ENCODE data around the gene MACC1.

MACC1 gene

DNA sequence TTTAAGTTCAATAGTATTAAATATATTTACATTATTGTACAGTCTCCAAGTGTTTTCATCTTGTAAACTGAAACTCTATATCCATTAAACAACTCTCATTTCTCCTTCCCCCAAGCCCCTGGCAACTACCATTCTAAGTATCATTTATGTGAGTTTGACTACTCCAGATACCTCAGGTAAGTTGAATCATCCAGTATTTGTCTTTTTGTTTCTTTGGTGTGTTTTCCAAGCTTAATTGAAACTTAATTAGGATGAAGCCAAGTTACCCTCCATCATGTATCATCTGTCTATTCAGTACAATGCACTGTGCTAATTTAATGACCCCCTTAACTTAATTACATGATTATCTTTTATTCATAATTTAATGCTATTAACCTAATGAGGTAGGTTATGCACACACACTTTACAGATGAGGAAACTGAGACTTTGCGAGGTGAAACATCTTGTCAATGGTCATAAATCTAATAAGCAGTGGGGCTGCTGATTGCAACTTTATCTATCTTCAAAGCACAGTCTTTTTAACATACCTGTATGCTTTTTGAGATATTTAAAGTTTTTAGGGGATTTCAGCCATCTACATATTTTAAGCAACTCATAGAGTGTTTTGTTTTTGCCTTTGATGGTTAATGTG lies 663 bp downstream of the MACC1 start:
- H3K9ac ChIP-seq (ENCODE audit: low read length): peak overlapping the region; percentile 57
- H3K4me2 ChIP-seq (ENCODE audit: low read length): peak overlapping the region; percentile 66

DNA sequence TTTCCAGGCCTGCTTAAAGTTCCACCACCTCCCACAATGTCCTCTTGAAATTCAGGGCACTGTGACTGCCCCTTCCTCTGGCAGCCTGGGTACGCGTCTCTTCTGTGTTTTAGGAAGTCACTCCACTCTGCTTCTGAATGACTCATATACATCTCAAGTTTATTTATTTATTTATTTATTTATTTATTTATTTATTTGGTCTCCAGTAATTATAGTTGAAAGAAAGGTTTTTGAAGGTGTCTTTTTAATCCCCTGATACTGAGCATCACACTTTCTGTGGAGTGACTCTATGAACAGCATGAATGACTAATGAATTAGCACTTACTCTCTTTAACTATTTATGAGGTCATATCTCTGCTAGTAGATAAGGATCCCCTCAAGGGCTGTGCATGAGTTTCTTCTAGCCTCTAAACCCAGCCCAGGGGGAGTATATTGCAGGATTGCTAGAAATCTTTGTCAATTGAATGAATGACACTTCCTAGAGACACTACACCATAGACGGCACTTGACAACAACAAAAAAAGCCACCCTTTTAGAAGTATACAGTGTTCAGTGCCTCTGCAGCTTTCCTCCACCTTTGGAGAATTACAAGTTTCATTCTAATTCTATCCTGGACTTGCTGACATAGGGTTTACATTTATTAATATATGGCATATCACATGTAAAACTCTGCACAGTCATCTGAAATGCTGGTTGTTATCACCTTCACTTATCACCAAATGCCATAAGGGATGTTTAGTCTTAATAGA lies 2.1 kb downstream of the MACC1 start:
- peaks cover 35% of the 10 kb centered on the region for H3K36me3 ChIP-seq (ENCODE audit: insufficient read depth, low read length)
- H3K4me3 ChIP-seq (ENCODE audit: low read depth, low read length, poor library complexity, severe bottlenecking): peak overlapping the region; percentile 65
- no peaks in the 10 kb centered on the region for H4K20me1 ChIP-seq (ENCODE audit: insufficient read depth, low read length)
- peaks cover 51% of the 10 kb centered on the region for H3K4me1 ChIP-seq (ENCODE audit: insufficient read depth, low read length, severe bottlenecking)
- peak overlapping the region; percentile 57 for H3K9ac ChIP-seq (ENCODE audit: low read length)
- H3K79me2 ChIP-seq (ENCODE audit: insufficient read depth, low read length): peaks cover 67% of the 10 kb centered on the region
- peaks cover 3% of the 10 kb centered on the region; the same call in 1 of the 2 replicates for H3K9me3 ChIP-seq (ENCODE audit: low read length)
- no peaks in the 10 kb centered on the region for H3K27me3 ChIP-seq (ENCODE audit: insufficient read depth, low read length)
- no peaks in the 10 kb centered on the region for H3K9me2 ChIP-seq (ENCODE audit: low read depth, low read length)
- peak overlapping the region; percentile 96 for H3K27ac ChIP-seq (ENCODE audit: low read depth, low read length, poor library complexity, severe bottlenecking)
- no peak for TF ChIP-seq CTCF (IDR thresholded peaks at IDR 0.05; ENCODE audit: low read length)
- TF ChIP-seq EZH2 (IDR thresholded peaks at IDR 0.05; ENCODE audit: borderline replicate concordance, low read length): no peak
- no peak overlapping the region for H2AFZ ChIP-seq (ENCODE audit: low read length)
- H3F3A ChIP-seq (ENCODE audit: insufficient read depth, low read length): peaks cover 7% of the 10 kb centered on the region; the same call in 1 of the 2 replicates
- H3K4me2 ChIP-seq (ENCODE audit: low read length): peak overlapping the region; percentile 66

More for the DNA sequence above, 663 bp downstream of the MACC1 start:
- Histone ChIP-seq H3K27me3 (ENCODE audit: insufficient read depth, low read length) (no peaks in the 10 kb centered on the region), H3K36me3 (ENCODE audit: insufficient read depth, low read length) (peaks cover 24% of the 10 kb centered on the region), H3K4me3 (ENCODE audit: low read depth, low read length, poor library complexity, severe bottlenecking) (peak overlapping the region; percentile 65), H4K20me1 (ENCODE audit: insufficient read depth, low read length) (no peaks in the 10 kb centered on the region), H3K4me1 (ENCODE audit: insufficient read depth, low read length, severe bottlenecking) (peaks cover 65% of the 10 kb centered on the region), H3K79me2 (ENCODE audit: insufficient read depth, low read length) (peaks cover 54% of the 10 kb centered on the region), H3K27ac (ENCODE audit: low read depth, low read length, poor library complexity, severe bottlenecking) (peak overlapping the region; percentile 96), H3K9me3 (ENCODE audit: low read length) (no peaks in the 10 kb centered on the region), H3F3A (ENCODE audit: insufficient read depth, low read length) (peaks cover 18% of the 10 kb centered on the region), H2AFZ (ENCODE audit: low read length) (peak overlapping the region; percentile 6; the same call in 1 of the 2 replicates), H3K9me2 (ENCODE audit: low read depth, low read length) (no peaks in the 10 kb centered on the region)
- TF ChIP-seq CTCF (IDR thresholded peaks at IDR 0.05; ENCODE audit: low read length) (no peak), EZH2 (IDR thresholded peaks at IDR 0.05; ENCODE audit: borderline replicate concordance, low read length) (no peak)

- Histone ChIP-seq H3K79me2 (ENCODE audit: insufficient read depth, low read length) (peaks cover 71% of the 10 kb centered on the region), H3K9me2 (ENCODE audit: low read depth, low read length) (no peaks in the 10 kb centered on the region), H3K36me3 (ENCODE audit: insufficient read depth, low read length) (peaks cover 45% of the 10 kb centered on the region), H4K20me1 (ENCODE audit: insufficient read depth, low read length) (no peaks in the 10 kb centered on the region), H3K27me3 (ENCODE audit: insufficient read depth, low read length) (no peaks in the 10 kb centered on the region), H3K9ac (ENCODE audit: low read length) (no peak overlapping the region), H3K4me3 (ENCODE audit: low read depth, low read length, poor library complexity, severe bottlenecking) (no peak overlapping the region), H2AFZ (ENCODE audit: low read length) (no peak overlapping the region), H3K27ac (ENCODE audit: low read depth, low read length, poor library complexity, severe bottlenecking) (no peak overlapping the region), H3K4me1 (ENCODE audit: insufficient read depth, low read length, severe bottlenecking) (peaks cover 41% of the 10 kb centered on the region), H3K4me2 (ENCODE audit: low read length) (no peak overlapping the region), H3K9me3 (ENCODE audit: low read length) (peaks cover 6% of the 10 kb centered on the region), H3F3A (ENCODE audit: insufficient read depth, low read length) (peaks cover 7% of the 10 kb centered on the region; the same call in 1 of the 2 replicates)
- TF ChIP-seq CTCF (IDR thresholded peaks at IDR 0.05; ENCODE audit: low read length) (no peak), EZH2 (IDR thresholded peaks at IDR 0.05; ENCODE audit: borderline replicate concordance, low read length) (no peak)
Observed at GRCh38 chr7:20214132-20214531, 3.1 kb downstream of the MACC1 start.

All from OCI-LY1 (cell line).